H1 (cell line): ENCODE results near the gene TRIM61. TPM values are rescaled to one million over a fixed set of nuclear protein-coding genes. Genes with fewer than 3 reads are reported as not detected.

Experiments
- CTCF ChIA-PET: fragments of 300-600 bp; sonication (Branson Sonifier 250); formaldehyde crosslinking; loops from one replicate; lab custom pipeline; 2021; ENCODE audit not compliant: partially characterized antibody; lab: Charles Lee
- POLR2A ChIA-PET: fragments of 300-600 bp; sonication (Branson Sonifier 250); formaldehyde crosslinking; loops from one replicate; lab custom pipeline; 2021; ENCODE audit warnings: inconsistent platforms; ENCODE audit not compliant: partially characterized antibody; lab: Charles Lee
- DNase-seq, 2 experiments: peaks; one replicate each; pipeline versions ENCODE4 v3.0.0 to v3.0.0-alpha.2; 2010 to 2022; ENCODE audit warnings: low spot score in 2 of 2, low read depth in 1 of 2, mixed read lengths in 1 of 2
- FAIRE-seq: peaks from 2 replicates; lab custom pipeline; 2011; peaks lifted over from hg19 to GRCh38; lab: Jason Lieb, UNC
- H2AFZ ChIP-seq: 2 replicates; pipeline ENCODE4 v1.8.1; 2012; ENCODE audit warnings: low read length, inconsistent platforms
- H2AK5ac ChIP-seq: 2 replicates; pipeline ENCODE4 v1.6.1; 2013; ENCODE audit warnings: low read depth, low read length
- H2BK120ac ChIP-seq: replicated peaks from 2 replicates; pipeline ENCODE3; 2013; ENCODE audit warnings: low read depth, low read length, inconsistent platforms
- H2BK12ac ChIP-seq: 2 replicates; pipeline ENCODE4 v1.6.1; 2013; ENCODE audit warnings: low read depth, low read length
- H2BK15ac ChIP-seq: 2 replicates; pipeline ENCODE4 v1.6.1; 2013; ENCODE audit warnings: low read length
- H2BK20ac ChIP-seq: 2 replicates; pipeline ENCODE4 v1.6.1; 2013; ENCODE audit warnings: low read length
- H2BK5ac ChIP-seq: 2 replicates; pipeline ENCODE4 v1.6.1; 2013; ENCODE audit warnings: low read depth, low read length
- H3K14ac ChIP-seq: 2 replicates; pipeline ENCODE4 v1.6.1; 2013; ENCODE audit warnings: inconsistent platforms; ENCODE audit not compliant: insufficient read length
- H3K18ac ChIP-seq: 2 replicates; pipeline ENCODE4 v1.6.1; 2013; ENCODE audit warnings: low read length; ENCODE audit errors: extremely low read depth
- H3K23ac ChIP-seq: 2 replicates; pipeline ENCODE4 v1.6.1; 2013; ENCODE audit warnings: inconsistent platforms; ENCODE audit not compliant: insufficient read length
- H3K23me2 ChIP-seq: 2 replicates; pipeline ENCODE4 v1.6.1; 2013; ENCODE audit warnings: low read depth, low read length
- H3K27ac ChIP-seq: 2 replicates; pipeline ENCODE4 v1.6.1; 2011; ENCODE audit warnings: low read depth, low read length, inconsistent platforms
- H3K27me3 ChIP-seq, 4 experiments: replicated peaks in 1 of 4; 1 replicate in 1 of 4; 2 replicates in 3 of 4; pipeline versions ENCODE4 v1.6.1 to v1.8.1; 2011 to 2013; ENCODE audit warnings: low read length in 3 of 4, mild to moderate bottlenecking in 3 of 4, inconsistent platforms in 2 of 4, mixed read lengths in 2 of 4, moderate library complexity in 1 of 4; ENCODE audit not compliant: control insufficient read depth in 3 of 4, insufficient read depth in 3 of 4; ENCODE audit errors: extremely low read depth in 1 of 4
- H3K36me3 ChIP-seq, 4 experiments: 2 replicates each; pipeline versions ENCODE4 v1.6.1 to v1.8.1; 2011 to 2013; ENCODE audit warnings: mild to moderate bottlenecking in 4 of 4, low read length in 3 of 4, moderate library complexity in 2 of 4, control low read depth in 1 of 4, inconsistent platforms in 1 of 4; ENCODE audit not compliant: insufficient read depth in 4 of 4, control insufficient read depth in 2 of 4
- H3K4ac ChIP-seq: replicated peaks from 2 replicates; pipeline ENCODE3; 2013; ENCODE audit warnings: low read length, low read depth, mixed read lengths, inconsistent platforms; ENCODE audit not compliant: insufficient read length
- H3K4me1 ChIP-seq, 4 experiments: replicated peaks in 1 of 4; 1 replicate in 1 of 4; 2 replicates in 3 of 4; pipeline versions ENCODE4 v1.6.1 to v1.8.1; 2011 to 2013; ENCODE audit warnings: low read length in 3 of 4, inconsistent platforms in 2 of 4, mixed read lengths in 1 of 4; ENCODE audit not compliant: insufficient read depth in 4 of 4, control insufficient read depth in 3 of 4
- H3K4me2 ChIP-seq, 2 experiments: 2 replicates each; pipeline versions ENCODE4 v1.6.1 to v1.8.1; 2011 to 2013; ENCODE audit warnings: low read depth in 2 of 2, low read length in 2 of 2, control low read depth in 1 of 2, inconsistent platforms in 1 of 2, mild to moderate bottlenecking in 1 of 2; ENCODE audit not compliant: insufficient read depth in 1 of 2
- H3K4me3 ChIP-seq, 4 experiments: fragments of 200-600, 300-600 bp in 1 of 4; sonication (generic), shearing (Covaris generic), sonication (Bioruptor Twin) in 1 of 4; 2 replicates each; pipeline versions ENCODE4 v1.5.1 to v1.8.1; 2011 to 2016; ENCODE audit warnings: low read length in 4 of 4, low read depth in 3 of 4, control low read depth in 2 of 4, inconsistent platforms in 2 of 4, mild to moderate bottlenecking in 2 of 4, mixed read lengths in 1 of 4, moderate library complexity in 1 of 4; ENCODE audit not compliant: insufficient read depth in 2 of 4; ENCODE audit errors: extremely low read depth in 1 of 4
- H3K56ac ChIP-seq: replicated peaks from 2 replicates; pipeline ENCODE3; 2013; ENCODE audit warnings: low read depth, mild to moderate bottlenecking, mixed read lengths, low read length, inconsistent platforms; ENCODE audit not compliant: insufficient read length
- H3K79me1 ChIP-seq: 2 replicates; pipeline ENCODE4 v1.6.1; 2013; ENCODE audit warnings: low read depth, low read length, control low read depth
- H3K79me2 ChIP-seq, 2 experiments: 2 replicates each; pipeline versions ENCODE4 v1.6.1 to v1.8.1; 2012 to 2013; ENCODE audit warnings: low read length in 2 of 2, mild to moderate bottlenecking in 2 of 2, inconsistent platforms in 1 of 2; ENCODE audit not compliant: insufficient read depth in 2 of 2, control insufficient read depth in 1 of 2
- H3K9ac ChIP-seq, 4 experiments: replicated peaks in 1 of 4; 1 replicate in 1 of 4; 2 replicates in 3 of 4; pipeline versions ENCODE4 v1.6.1 to v1.8.1; 2011 to 2013; ENCODE audit warnings: low read depth in 3 of 4, low read length in 3 of 4, control low read depth in 2 of 4, mild to moderate bottlenecking in 2 of 4, moderate library complexity in 2 of 4, inconsistent platforms in 1 of 4; ENCODE audit errors: extremely low read depth in 1 of 4
- H3K9me3 ChIP-seq, 2 experiments: 2 replicates each; pipeline versions ENCODE4 v1.6.1 to v1.8.1; 2012 to 2013; ENCODE audit warnings: mild to moderate bottlenecking in 2 of 2, moderate library complexity in 2 of 2, control low read depth in 1 of 2, inconsistent platforms in 1 of 2, low read depth in 1 of 2, low read length in 1 of 2, mixed read lengths in 1 of 2; ENCODE audit not compliant: insufficient read depth in 2 of 2
- H4K20me1 ChIP-seq, 2 experiments: replicated peaks in 1 of 2; 2 replicates each; pipeline versions ENCODE3 to v1.8.1; 2011 to 2013; ENCODE audit warnings: inconsistent platforms in 2 of 2, low read length in 2 of 2, mild to moderate bottlenecking in 1 of 2; ENCODE audit not compliant: insufficient read depth in 2 of 2, control insufficient read depth in 1 of 2
- H4K5ac ChIP-seq: 2 replicates; pipeline ENCODE4 v1.6.1; 2013; ENCODE audit warnings: low read length, low read depth, mixed read lengths, inconsistent platforms; ENCODE audit not compliant: insufficient read length
- H4K8ac ChIP-seq: 2 replicates; pipeline ENCODE4 v1.8.0; 2013; ENCODE audit warnings: mild to moderate bottlenecking, moderate library complexity, low read length, inconsistent platforms; ENCODE audit not compliant: insufficient read depth; ENCODE audit errors: extremely low read depth
- H4K91ac ChIP-seq: replicated peaks from 2 replicates; pipeline ENCODE3; 2013; ENCODE audit warnings: low read length, mixed read lengths, inconsistent platforms; ENCODE audit not compliant: insufficient read length
- EZH2 ChIP-seq: fragments of 200-600 bp; sonication (generic); IDR thresholded peaks from 2 replicates; pipeline ENCODE4 v1.7.1; 2012; ENCODE audit warnings: low read depth, mild to moderate bottlenecking, moderate library complexity, low read length, inconsistent platforms; ENCODE audit not compliant: severe bottlenecking
- HDAC6 ChIP-seq: IDR thresholded peaks from one replicate; pipeline ENCODE4 v1.7.1; 2012; ENCODE audit warnings: low read depth, mild to moderate bottlenecking, inconsistent platforms, low read length, moderate library complexity
- KDM1A ChIP-seq: fragments of 200-600, 300-600 bp; sonication (generic); IDR thresholded peaks from 2 replicates; pipeline ENCODE4 v1.7.1; 2016; ENCODE audit warnings: mild to moderate bottlenecking, low read length, borderline replicate concordance
- SIRT6 ChIP-seq: IDR thresholded peaks from one replicate; pipeline ENCODE4 v1.7.1; 2012; ENCODE audit warnings: low read length, inconsistent platforms
- SP4 ChIP-seq: IDR thresholded peaks from 2 replicates; pipeline ENCODE4 v1.6.1; 2012; ENCODE audit warnings: low read length, inconsistent platforms
- WGBS, 2 experiments: shearing (Covaris generic) in 1 of 2; methylation state at CpG; one replicate each; pipeline versions ENCODE4 v1.1.6 to v1.1.7; 2013 to 2015; ENCODE audit warnings: low lambda C conversion rate in 2 of 2, mixed read lengths in 2 of 2, inconsistent platforms in 1 of 2, low coverage in 1 of 2, missing lambda C conversion rate in 1 of 2; ENCODE audit not compliant: insufficient replicate concordance in 2 of 2, insufficient coverage in 1 of 2, insufficient read length in 1 of 2; ENCODE audit errors: extremely low coverage in 1 of 2, missing lambda C conversion rate in 1 of 2; 5-methylcytosine and 5-hydroxymethylcytosine counted together
- polyA plus RNA-seq, 7 experiments: library from polyadenylated mRNA; depleted of rRNA in 3 of 7; stranded (reverse) in 5 of 7; unstranded in 2 of 7; fragments of >200 nt in 5 of 7; fragments of 200-250 nt in 2 of 7; gene quantifications; 1 replicate in 5 of 7; 2 replicates in 1 of 7; 4 replicates in 1 of 7; pipeline versions ENCODE4 v1.2.1 to v1.2.3, GENCODE V29; 2011 to 2013; ENCODE audit warnings: missing spikeins in 2 of 7, mixed read lengths in 2 of 7
- total RNA-seq: library from RNA; stranded (reverse); fragmentation: NEBNext Ultra II Directional; extraction: Animal tissue kit (Norgen Biotek cat#: 25700); gene quantifications from 2 replicates; pipeline ENCODE4 v1.2.1, GENCODE V29; 2021

TRIM61 gene
- total and polyA plus RNA-seq, 2 of the 8 experiments (the other 6 are each of a cell fraction or from before 2014, with no cell fraction given), result 0.18 to 5.0 TPM

DNA sequence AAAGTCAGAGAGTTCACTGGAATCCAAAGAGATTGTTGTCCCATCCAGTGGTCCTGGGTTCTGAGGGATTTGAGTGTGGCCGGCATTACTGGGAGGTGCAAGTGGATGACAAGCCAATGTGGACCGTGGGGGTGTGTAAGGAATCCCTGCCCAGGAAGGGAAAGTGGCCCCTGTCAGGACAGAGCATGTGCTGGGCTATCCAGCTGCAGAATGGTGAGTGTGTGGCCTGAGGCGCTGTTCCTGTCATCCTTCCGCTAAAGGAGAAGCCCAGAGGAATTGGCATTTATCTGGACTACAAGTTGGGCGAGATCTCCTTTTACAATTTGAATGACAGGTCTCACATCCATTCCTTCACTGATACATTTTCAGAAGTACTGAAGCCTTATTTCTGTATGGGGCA, 33.9 kb upstream of the TRIM61 start:
- Histone ChIP-seq H3K4me3 (no peak overlapping the region), H3K9me3 (no peaks in the 10 kb centered on the region; a peak in 1 of 4 replicates), H3K23ac (no peak overlapping the region), H2BK120ac (no peak overlapping the region), H2BK12ac (no peak overlapping the region), H4K8ac (no peak overlapping the region), H3K27ac (no peak overlapping the region), H4K5ac (no peak overlapping the region), H3K79me2 (no peaks in the 10 kb centered on the region), H3K27me3 (no peaks in the 10 kb centered on the region), H3K36me3 (no peaks in the 10 kb centered on the region), H2BK5ac (no peak overlapping the region), H3K4me2 (no peak overlapping the region), H2AK5ac (no peak overlapping the region), H3K18ac (no peak overlapping the region), H3K14ac (no peak overlapping the region), H4K91ac (no peak overlapping the region), H3K4ac (no peak overlapping the region), H2BK20ac (no peak overlapping the region), H3K56ac (no peak overlapping the region), H3K9ac (no peak overlapping the region), H3K23me2 (no peaks in the 10 kb centered on the region), H3K4me1 (no peaks in the 10 kb centered on the region), H3K79me1 (no peaks in the 10 kb centered on the region), H4K20me1 (no peaks in the 10 kb centered on the region), H2AFZ (no peak overlapping the region), H2BK15ac (no peak overlapping the region)
- ChIA-PET CTCF (no interaction called here), POLR2A (no interaction called here)
- WGBS, 2 experiments, result 93% methylated on average over 5 of the region's 5 CpGs; no CpG with 5 or more reads in 1 of the 2 experiments
- TF ChIP-seq EZH2 (no peak), SP4 (no peak), HDAC6 (no peak), KDM1A (no peak), SIRT6 (no peak)
- no peak for DNase-seq
- FAIRE-seq, result no peak
